Dermis blood vessel endothelial cell (primary cell): ENCODE data around the gene OR8B2. TPM values are rescaled to one million over a fixed set of nuclear protein-coding genes. Genes with fewer than 3 reads are reported as not detected.
"Not testable (repeated sequence)": the region's sequence is repeated elsewhere in the genome, so short reads cannot be mapped to it uniquely, and the experiment has no call there.

Experiments
- DNase-seq: peaks from one replicate; pipeline ENCODE4 v3.0.0; 2010
- total RNA-seq: library from RNA; depleted of rRNA; stranded (reverse); fragments of >200 nt; gene quantifications from 2 replicates; pipeline ENCODE4 v1.2.3, GENCODE V29; 2014

OR8B2 gene, protein sequence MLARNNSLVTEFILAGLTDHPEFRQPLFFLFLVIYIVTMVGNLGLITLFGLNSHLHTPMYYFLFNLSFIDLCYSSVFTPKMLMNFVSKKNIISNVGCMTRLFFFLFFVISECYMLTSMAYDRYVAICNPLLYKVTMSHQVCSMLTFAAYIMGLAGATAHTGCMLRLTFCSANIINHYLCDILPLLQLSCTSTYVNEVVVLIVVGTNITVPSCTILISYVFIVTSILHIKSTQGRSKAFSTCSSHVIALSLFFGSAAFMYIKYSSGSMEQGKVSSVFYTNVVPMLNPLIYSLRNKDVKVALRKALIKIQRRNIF
- total RNA-seq = not detected in 2 replicates

- DNase-seq = no peak
These were observed at the start of gene OR8B2 for GRCh38 chr11:124384399-124384798. Gene OR8B2 (minus strand): TSS chr11:124384499. CDS start chr11:124383343, 1,156 bp downstream.

DNA sequence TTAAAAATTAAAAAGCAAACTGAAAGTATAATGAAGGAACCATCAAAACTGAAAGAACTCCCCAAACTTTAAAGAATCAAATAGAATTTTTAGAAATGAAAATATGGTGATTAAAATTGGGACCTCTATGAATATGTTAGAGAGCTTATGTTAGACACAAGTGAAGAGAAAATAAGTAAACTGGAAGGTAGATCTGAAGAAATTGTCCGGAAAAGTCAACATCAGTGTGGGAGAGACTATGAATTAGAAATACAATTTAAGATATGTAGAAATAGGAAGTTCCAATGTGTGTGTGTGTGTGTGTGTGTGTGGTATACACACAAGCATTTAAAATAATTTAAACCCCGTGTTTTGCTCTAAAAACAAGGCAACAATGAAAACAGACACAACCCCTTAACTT lies 45.3 kb upstream of the OR8B2 start:
- DNase-seq = no peak

DNA sequence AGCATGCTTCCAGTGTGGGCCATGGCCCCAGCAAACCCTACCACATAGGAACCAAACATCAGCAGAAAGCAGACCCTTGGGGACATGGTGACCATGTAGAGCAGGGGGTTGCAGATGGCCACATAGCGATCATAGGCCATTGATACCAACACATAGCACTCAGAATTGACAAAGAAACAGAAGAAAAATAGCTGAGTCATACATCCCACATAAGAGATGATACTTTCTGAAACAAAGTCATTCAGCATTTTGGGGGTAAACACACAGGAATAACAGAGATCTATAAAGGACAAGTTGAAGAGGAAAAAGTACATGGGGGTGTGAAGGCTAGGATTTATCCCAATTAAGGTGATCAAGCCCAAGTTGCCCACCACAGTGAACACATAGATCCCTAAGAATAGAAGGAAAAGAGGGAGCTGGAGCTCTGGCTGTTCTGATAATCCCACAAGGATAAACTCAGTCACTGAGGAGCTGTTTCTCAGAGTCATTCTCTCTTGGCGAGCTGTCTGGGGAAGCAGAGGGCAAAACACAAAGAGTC lies 40.2 kb upstream of the OR8B2 start, which contains the start of gene OR8B4:
Gene OR8B4 (minus strand): TSS at position 488 of the 538 bp plus-strand sequence. CDS start 0 bp downstream, at position 488.
- DNase-seq = no peak

DNA sequence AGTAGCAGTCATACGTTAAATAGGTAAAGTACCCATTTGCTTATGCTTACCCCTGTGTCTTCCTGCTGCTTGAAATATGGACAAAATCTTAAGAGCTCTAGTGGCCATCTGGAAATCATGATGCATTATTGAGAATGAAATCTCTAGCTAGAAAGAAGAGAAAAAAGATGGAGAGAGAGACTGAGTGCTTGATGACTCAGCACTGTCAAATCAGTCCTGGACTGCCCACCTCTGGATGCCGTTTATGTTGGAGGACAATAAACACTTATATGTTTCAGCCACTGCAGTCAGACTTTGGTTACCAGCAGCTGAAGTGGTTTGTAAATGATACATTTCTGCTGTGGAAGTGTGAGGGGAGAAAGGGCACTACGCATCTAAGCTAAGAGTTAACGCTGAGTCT lies 36.7 kb upstream of the OR8B2 start:
- DNase-seq = no peak

DNA sequence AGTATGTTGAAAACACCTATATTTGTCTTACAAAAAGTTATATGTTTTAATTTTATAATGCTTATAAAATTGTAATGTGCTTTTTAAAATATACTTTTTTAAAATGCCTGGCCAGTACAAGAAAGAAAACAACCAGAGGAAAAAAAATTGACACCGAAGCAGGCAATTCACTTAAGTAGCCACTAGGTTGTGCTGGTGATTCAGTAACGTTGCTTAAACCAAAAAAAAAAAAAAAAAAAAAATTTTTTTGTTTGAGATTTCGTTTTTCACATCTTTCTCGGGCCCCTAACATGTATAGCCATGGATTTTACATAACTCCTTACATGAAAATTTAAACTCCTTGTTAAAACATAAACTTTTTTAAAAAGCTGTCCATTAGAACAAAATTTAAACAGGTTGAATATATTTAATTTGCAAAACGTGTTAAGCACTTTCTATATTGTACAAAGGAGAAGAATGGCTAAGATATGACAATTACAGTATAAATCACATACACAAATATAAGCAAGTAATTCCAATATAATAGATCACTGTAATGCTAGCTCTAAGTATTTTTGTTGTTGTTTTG lies 31.1 kb upstream of the OR8B2 start:
- peak; percentile 69 for DNase-seq

DNA sequence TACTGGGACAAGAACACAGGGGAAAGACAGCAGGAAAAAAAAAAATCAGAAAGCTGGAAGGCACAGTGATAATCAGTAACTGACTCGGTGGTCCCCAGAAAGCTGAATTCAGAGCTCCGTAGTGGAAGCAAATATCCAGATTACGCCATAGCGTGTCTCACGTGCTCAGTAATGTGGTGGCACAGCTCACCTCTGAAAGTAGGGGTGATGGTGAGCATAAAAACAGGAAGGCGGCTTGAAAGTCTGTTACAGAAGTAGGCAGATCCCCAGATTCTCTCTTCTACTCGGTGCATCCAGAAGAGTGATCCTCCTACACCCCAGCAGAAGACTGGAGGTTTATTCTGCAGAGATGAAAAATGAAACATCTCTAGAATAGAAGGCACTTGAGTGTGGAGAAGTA lies 25.6 kb upstream of the OR8B2 start:
- no peak for DNase-seq

DNA sequence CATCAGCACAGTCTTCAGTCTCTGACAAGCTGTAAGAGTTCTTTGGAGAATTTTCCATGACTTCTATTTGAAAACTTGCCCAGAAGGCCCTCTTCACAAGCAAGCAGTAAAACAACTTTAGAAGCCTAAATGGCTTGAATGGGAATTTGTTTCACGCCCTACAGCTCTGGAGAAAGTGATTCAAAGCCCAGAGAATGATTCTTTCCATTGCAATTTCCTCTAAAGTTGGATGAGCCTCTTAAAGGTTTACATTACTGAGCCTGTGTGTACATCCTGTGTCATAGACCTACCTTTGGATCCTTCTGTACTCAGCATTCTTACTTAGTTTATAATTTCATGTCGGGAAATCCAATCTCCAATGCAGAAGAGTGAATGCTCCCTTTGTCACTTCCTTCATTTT lies 21.3 kb upstream of the OR8B2 start:
- DNase-seq = peak; percentile 17

DNA sequence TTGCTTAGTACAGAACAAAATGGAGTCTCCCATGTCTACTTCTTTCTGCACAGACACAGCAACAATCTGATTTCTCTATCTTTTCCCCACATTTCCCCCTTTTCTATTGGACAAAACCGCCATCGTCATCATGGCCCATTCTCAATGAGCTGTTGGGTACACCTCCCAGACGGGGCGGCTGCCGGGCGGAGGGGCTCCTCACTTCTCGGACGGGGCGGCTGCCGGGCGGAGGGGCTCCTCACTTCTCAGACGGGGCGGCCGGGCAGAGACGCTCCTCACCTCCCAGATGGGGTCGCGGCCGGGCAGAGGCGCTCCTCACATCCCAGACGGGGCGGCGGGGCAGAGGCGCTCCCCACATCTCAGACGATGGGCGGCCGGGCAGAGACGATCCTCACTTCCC lies 18.9 kb upstream of the OR8B2 start:
- DNase-seq = not testable (repeated sequence)

GRCh38 chr11:124402326-124402922 lies 18.1 kb upstream of the OR8B2 start:
- DNase-seq = peak; percentile 83

GRCh38 chr11:124398924-124399323 lies 14.6 kb upstream of the OR8B2 start, which contains the start of gene OR8B3:
Gene OR8B3 (minus strand): TSS chr11:124399024. CDS start chr11:124397351, 1,673 bp downstream.
- DNase-seq = no peak

DNA sequence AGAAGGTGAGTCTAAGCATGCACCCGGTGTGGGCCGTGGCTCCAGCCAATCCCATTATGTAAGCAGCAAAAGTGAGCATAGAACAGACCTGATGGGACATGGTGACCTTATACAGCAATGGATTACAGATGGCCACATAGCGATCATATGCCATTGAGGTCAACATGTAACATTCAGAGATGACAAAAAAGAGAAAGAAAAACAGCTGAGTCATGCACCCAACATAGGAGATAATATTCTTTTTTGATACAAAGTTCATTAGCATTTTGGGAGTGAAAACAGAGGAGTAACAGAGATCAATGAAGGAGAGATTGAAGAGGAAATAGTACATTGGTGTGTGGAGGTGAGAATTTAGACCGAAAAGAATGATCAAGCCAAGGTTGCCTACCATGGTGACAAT lies 12.5 kb upstream of the OR8B2 start:
- not testable (repeated sequence) for DNase-seq

- DNase-seq = no peak
These were observed 10.1 kb upstream of the OR8B2 start for GRCh38 chr11:124394408-124394807.

DNA sequence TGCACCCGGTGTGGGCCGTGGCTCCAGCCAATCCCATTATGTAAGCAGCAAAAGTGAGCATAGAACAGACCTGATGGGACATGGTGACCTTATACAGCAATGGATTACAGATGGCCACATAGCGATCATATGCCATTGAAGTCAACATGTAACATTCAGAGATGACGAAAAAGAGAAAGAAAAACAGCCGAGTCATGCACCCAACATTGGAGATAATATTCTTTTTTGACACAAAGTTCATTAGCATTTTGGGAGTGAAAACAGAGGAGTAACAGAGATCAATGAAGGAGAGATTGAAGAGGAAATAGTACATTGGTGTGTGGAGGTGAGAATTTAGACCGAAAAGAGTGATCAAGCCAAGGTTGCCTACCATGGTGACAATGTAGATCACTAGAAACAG lies 1.4 kb downstream of the OR8B2 start:
- not testable (repeated sequence) for DNase-seq

DNA sequence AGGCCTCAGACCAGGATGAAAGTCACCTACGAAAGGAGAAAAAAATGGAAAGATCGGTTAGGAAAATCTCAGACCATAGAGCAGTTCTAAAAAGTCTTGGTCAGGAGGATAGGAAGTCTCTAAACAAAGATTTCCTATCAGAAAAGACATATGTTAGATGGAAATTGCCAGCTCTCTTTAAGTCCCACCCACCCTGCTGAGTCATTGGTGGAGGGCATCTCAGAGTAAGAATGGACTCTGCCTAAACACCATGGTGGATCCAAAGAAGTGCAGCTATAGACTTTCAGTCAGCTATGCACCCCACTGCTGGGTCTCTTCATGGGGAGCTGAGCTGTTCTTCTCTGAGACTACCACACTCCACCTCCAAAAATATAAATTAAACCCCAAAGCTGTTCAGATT lies 3.7 kb downstream of the OR8B2 start:
- DNase-seq = no peak

GRCh38 chr11:124376280-124376679 lies 8.0 kb downstream of the OR8B2 start:
- DNase-seq = no peak

- DNase-seq = no peak
These were observed 24.7 kb downstream of the OR8B2 start for GRCh38 chr11:124359566-124359965.

DNA sequence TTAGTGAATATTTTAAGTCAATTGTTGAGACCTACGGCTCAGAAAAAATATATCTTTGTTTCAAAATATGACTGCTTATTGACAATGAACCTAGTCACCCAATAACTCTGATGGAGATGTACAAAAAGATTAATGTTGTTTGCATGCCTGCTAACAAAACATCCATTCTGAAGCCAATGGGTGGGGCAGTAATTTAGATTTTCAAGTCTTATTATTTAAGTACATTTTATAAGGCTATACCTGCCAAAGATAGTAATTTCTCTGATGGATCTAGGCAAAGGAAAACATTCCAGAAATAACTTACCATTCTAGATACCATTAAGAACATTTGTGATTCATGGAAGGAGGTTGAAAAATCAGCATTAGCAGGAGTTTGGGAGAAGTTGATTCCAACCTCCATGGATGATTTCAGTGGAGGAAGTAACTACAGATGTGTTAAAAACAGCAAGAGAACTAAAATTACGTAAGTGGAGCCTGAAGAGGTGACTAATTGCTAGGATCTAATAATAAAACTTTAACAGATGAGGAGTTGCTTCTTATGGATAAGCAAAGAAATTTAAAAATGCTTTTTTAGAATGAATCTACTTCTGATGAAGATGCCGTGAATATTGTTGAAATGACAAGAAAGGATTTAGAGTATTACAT lies 37.9 kb downstream of the OR8B2 start:
- DNase-seq = no peak

DNA sequence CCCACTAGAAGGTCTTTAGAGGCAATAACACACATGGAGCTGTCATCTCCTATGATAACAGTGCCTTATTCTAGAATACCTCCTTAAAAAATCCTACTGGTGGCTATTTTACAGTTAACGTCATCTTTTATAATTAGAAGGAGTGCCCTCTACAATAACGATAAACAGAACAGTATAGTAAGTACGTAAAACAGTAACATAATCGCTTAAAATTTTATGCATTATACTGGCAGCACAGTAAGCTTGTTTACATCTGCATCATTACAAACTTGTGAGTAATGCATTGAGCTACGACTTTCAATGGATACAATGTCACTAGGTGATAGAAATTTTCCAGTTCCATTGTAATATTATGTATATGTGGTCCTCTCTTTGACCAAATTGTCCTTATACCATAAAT lies 40.0 kb downstream of the OR8B2 start:
- no peak for DNase-seq

DNA sequence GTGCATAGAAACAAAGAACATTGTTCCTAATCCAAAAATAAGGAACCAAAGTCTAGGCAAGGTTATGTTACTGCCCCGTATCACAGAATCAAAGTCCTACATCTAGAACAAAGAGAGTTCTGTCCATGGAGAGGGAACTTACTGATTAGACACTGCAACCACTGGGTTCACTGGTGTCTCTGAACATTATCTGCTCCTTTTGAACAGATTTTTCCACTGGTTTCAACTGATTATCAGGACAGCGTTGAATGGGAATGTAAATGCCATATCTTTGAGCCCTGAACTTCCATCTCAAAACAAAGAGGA lies 44.2 kb downstream of the OR8B2 start:
- DNase-seq = no peak

GRCh38 chr11:124339396-124340141 lies 44.7 kb downstream of the OR8B2 start:
- no peak for DNase-seq
